GM12891 (cell line): ENCODE data around the gene TRIM29.

Source experiments
- DNase-seq: peaks from one replicate; pipeline ENCODE4 v3.0.0; 2011; ENCODE audit warnings: low spot score; ENCODE audit not compliant: insufficient read length
- FAIRE-seq: peaks from 2 replicates; lab custom pipeline; 2011; peaks lifted over from hg19 to GRCh38; lab: Jason Lieb, UNC
- PAX5 ChIP-seq: IDR thresholded peaks from 2 replicates; pipeline ENCODE4 v1.6.1; 2011; ENCODE audit warnings: low read length, moderate library complexity, mild to moderate bottlenecking; ENCODE audit not compliant: insufficient read depth, severe bottlenecking
- POLR2A ChIP-seq: IDR thresholded peaks from 2 replicates; pipeline ENCODE4 v1.6.1; 2011; ENCODE audit warnings: low read depth, low read length, control low read depth
- POLR2AphosphoS5 ChIP-seq: IDR thresholded peaks from 2 replicates; pipeline ENCODE4 v1.6.1; 2011; ENCODE audit warnings: low read depth, low read length, control low read depth
- POU2F2 ChIP-seq: IDR thresholded peaks from 2 replicates; pipeline ENCODE4 v1.6.1; 2011; ENCODE audit warnings: low read depth, mild to moderate bottlenecking, control low read depth, low read length, moderate library complexity
- SPI1 ChIP-seq: IDR thresholded peaks from 2 replicates; pipeline ENCODE4 v1.6.1; 2011; ENCODE audit warnings: low read depth, low read length, control low read depth
- TAF1 ChIP-seq: IDR thresholded peaks from 2 replicates; pipeline ENCODE4 v1.6.1; 2011; ENCODE audit warnings: low read depth, low read length, control low read depth

TRIM29 gene

DNA sequence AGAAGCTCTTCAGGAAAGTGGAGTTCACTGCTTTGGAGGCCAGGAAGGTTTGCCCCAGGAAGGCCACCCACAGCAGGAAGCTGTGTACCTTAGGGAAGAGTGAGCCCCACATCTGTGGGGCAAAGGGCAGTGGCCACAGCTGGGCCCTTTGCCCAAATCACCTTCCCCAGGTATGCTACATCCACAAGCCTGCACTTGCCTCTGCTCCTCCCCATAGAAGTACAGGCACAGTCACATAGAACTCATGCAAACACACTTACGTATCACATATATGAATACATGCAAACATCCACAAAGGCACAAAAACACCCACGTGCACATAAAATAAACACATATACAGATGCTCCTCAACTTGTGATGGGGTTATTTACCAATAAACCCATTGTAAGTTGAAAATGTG is 2.1 kb downstream of the TRIM29 start:
- no peak for TF ChIP-seq POU2F2
- TF ChIP-seq POLR2A, result no peak
- TF ChIP-seq POLR2AphosphoS5, result no peak
- TF ChIP-seq SPI1, result no peak
- TF ChIP-seq TAF1, result no peak
- no peak for TF ChIP-seq PAX5
- FAIRE-seq (peak; percentile 9), DNase-seq (peak; percentile 2)

DNA sequence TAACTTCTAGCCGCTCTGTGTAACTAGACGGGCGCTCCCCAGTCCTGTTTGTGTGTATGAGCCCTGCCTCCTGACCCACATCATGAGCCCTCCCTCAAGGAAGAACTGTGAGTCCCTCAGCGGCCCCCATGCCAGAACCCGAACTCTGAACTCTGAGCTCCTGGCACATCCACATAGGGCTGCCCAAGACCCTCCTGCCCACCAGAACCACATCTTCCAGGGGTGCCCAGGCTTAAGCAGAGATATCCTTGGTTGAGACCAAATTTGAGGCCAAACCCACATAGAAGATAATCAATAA is 3.0 kb downstream of the TRIM29 start:
- no peak for FAIRE-seq
- DNase-seq, result no peak
- TF ChIP-seq POLR2A, result no peak
- no peak for TF ChIP-seq TAF1
- no peak for TF ChIP-seq SPI1
- TF ChIP-seq POLR2AphosphoS5, result no peak
- TF ChIP-seq PAX5, result no peak
- no peak for TF ChIP-seq POU2F2

DNA sequence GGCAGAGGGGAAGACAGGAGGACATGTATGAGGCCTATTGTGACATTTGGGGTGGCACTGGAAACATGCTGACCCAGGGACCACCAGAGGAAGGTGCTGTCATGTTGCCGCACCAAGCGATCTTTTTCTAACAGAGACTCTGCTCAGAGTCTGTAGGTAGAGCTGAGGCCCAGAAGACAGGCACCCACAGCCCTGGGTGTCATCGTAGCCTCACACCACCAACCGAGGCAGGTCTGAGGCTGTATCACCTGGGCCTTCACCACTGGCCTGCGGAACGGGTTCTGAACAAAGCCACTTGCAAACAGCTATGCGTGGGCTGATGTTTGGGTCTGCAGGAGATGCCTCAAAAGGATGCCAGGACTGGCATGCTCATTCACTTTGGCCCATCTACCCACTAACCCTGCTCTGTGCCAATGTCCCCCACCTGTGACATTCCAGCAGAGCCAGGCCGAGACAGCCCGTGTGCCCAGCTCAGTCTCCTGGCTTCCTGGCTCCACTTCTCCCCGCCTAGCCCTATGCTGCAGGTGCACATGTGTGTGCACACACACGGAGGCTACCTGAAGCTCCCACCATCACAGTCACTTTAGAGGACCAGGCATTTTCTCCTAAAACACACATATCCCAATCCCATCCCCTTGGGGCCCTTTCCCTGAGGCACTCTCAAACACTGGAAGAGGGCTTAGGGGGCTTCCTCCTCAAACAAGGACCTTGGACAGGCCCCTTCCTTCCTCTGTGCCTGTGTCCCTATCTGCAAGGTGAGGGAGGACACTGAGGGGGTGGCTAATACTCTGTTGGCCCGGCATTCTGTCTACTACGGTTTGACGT is 3.6 kb downstream of the TRIM29 start:
- no peak for DNase-seq
- no peak for FAIRE-seq

DNA sequence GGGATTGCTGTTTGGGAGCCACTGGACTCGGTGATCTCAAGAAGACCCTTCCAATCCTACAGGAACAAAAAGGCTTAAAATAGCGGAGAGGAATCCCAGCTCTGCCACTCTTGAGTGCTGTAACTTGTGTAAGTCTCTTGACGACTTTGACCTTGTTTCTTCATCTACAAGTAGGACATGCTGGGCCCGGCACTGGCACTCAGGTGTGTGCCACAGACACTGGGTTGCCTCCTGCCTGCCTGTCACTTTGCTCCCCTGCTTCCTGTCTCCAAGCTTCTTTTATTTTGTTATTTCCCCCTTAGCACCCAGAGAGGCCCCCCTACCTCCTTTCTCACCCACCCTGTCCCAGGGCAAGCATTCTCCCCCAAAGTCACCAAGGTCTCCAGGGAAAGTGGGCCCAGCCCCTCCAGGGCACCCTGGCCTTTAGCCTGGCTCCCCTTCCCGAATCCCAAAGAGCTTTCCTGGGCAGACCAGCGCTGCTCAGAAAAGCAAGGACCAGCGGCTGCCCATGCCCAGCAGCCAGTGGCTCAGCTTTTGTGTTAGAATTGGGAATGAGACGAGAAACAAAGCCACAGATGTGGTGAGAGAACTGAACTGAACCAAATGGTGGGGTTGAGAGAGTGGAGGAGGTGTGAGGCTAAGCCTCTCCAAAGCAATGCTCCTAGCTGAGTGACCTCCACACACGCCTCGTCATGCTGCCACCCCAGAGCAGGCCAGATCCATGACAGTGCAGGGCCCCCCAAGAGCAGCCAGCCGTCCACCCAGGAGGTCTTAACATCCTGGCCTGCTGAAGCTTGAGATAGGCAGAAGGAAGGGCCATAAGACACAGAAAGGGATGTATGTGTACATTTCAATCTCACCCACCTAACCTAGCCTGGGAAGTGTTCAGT is 4.5 kb downstream of the TRIM29 start:
- TF ChIP-seq PAX5 (no peak), POU2F2 (no peak), TAF1 (no peak), POLR2A (no peak), POLR2AphosphoS5 (no peak), SPI1 (no peak)
- no peak for FAIRE-seq
- DNase-seq, result no peak

More for the DNA sequence above, 3.6 kb downstream of the TRIM29 start:
- no peak for TF ChIP-seq SPI1
- TF ChIP-seq POLR2A, result no peak
- TF ChIP-seq TAF1, result no peak
- TF ChIP-seq POLR2AphosphoS5, result no peak
- no peak for TF ChIP-seq PAX5
- no peak for TF ChIP-seq POU2F2

DNA sequence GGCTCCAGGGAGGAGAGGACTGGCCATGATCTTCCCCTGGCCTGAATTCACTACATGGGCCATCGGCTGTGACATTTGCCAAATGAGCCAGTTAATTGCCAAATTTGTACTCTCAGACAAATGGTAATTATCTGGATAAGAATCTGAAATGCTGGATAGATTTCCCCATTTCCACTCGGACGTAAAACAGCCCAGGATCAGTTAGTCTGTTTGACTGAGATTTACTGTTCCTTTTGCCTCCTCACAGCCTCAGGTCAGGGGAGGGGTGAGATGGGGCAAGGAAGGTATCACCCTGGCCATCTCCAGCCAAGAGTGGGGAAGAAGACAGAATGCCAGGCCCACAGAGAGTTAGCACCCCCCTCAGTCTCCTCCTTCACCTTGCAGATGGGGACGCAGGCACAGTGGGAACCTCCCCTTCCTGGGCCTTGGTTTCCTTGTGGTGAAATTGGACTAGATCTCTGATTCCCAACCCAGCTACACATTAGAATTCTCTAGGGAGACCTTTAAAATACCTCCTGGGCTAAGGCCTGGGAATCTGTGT is 5.2 kb downstream of the TRIM29 start:
- TF ChIP-seq POU2F2, result no peak
- TF ChIP-seq PAX5, result no peak
- no peak for TF ChIP-seq SPI1
- TF ChIP-seq POLR2AphosphoS5, result no peak
- TF ChIP-seq POLR2A, result no peak
- no peak for TF ChIP-seq TAF1
- DNase-seq (no peak), FAIRE-seq (no peak)

DNA sequence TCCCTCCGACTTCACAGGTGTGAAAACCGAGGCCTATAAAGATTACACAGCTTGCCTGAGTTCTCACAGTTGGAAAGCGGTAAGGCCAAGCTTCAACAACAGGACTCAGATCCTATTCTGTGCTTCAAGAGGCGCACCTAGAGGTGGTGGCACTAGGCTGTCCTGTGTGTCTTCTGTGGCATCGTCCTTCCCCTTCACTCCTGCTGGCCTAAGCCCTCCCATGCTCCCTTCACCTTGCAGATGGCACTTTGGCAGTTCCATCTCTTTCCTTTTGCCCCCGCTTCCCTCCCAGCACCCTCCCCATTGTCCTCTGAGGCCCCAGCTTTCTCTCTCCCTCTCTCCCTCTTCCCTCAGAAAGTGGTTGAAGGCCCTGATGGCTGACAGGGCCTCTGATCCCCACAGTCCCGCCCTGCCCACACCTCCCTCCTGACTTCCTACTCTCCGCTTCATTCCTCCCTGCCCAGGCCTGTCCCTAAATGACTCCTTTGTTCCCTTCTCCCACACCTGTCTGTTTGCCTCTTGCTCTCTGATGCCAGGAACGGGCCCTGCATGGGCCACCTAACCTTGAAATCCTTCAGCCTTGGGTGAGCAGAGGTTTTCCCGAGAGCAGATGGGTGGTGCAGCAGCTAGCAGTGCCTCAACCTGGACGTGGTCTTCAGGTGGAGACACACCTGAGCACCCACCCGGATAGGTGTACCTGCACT is 5.8 kb downstream of the TRIM29 start:
- no peak for TF ChIP-seq PAX5
- TF ChIP-seq TAF1, result no peak
- TF ChIP-seq SPI1, result no peak
- no peak for TF ChIP-seq POLR2A
- no peak for TF ChIP-seq POU2F2
- no peak for TF ChIP-seq POLR2AphosphoS5
- no peak for FAIRE-seq

DNA sequence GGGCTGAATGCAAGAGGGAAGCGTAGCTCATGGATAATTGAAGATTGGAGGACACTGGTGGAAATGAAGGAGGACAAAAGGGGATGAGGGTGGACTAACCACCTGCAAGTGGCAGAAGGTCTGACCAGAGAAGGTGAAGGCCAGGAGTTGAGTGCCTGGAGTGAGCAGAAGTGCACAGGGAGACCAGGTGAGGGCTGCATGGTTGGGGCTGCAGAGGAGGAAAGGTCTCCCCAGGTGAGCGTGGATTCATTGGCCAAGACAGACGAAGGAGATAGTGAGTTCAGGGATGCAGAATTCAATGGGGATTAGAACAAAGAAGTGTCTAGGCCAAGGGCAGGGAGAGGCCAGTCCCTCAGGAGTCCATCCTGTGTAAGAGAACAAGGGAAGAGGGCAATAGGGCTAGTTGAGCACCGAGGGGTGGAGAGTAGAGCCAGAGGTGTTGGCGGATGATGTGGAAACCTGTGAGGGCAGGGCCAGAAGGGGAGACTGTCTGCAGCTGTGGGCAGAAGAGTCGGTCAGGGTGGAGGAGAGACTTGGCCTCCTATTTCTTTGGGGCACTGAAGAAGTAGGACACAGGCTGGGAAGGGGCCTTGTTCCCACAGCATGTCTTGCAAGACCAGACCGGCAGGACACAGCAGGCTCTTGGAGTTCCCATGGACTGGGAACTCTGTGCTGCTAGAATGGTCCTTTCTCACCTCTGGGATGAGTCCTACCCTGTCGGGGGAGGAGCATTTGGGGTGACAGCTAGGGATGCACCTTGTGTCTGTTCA is 6.7 kb downstream of the TRIM29 start:
- no peak for FAIRE-seq
- TF ChIP-seq POLR2AphosphoS5, result no peak
- no peak for TF ChIP-seq SPI1
- TF ChIP-seq PAX5, result no peak
- no peak for TF ChIP-seq TAF1
- no peak for TF ChIP-seq POLR2A
- TF ChIP-seq POU2F2, result no peak
- DNase-seq, result no peak

More for the DNA sequence above, 5.8 kb downstream of the TRIM29 start:
- no peak for DNase-seq

DNA sequence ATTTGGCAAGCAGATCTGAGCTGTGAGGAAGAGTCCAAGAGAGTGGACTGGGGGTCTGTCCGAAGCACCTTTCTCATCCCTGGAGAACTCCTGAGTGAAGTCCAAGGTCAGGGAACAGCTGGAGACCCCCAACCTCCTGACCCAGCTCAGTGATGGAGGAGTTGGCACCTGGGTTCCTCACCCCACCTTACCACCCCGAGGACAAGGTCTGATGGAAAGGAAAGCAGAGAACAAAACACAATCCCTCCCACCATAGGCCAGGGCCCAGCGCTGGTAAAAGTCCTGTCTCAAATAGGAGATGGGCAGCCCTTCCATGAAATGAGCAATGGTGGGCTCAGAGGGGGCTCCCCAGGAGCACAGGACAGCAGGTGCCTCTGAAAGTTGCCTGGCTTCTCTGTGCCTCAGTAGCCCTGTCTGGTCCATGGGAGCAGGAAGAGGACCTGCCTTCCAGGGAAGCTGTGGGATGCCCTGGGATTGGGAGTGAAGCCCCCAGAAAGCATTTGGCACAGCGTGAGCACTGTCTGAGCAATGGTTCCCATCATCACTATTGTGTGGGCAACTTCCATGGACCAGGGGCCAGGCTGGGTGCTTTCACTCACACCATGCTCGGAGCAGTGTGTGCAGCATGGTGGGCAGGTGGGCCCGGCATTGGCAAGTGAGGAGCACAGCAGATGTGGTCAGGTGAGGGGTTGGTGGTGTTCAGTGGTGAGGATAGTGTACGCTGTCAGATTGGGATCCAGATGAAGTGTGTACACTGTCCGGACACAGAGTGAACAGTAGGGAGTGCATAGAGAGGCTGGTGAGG is 7.5 kb downstream of the TRIM29 start:
- TF ChIP-seq POU2F2 (no peak), POLR2AphosphoS5 (no peak), SPI1 (no peak), POLR2A (no peak), PAX5 (no peak), TAF1 (no peak)
- FAIRE-seq (no peak), DNase-seq (no peak)
